OCI-LY7 (cell line): Measurements from ENCODE around the gene DAB2IP. TPM values are rescaled to one million over a fixed set of nuclear protein-coding genes. Genes with fewer than 3 reads are reported as not detected.

Experiments used
- BruUV-seq: library from RNA; stranded (reverse); fragments of 400-500 nt; replicated peaks from 2 replicates; lab custom pipeline; 2021; lab: Mats Ljungman, UMichigan
- CTCF ChIA-PET: fragments of 300-600 bp; sonication (Branson Sonifier 250); formaldehyde crosslinking; loops from one replicate; lab custom pipeline; 2022; ENCODE audit warnings: antibody characterized with exemption; ENCODE audit not compliant: unreplicated experiment; lab: Charles Lee
- POLR2A ChIA-PET: fragments of 300-600 bp; sonication (Branson Sonifier 250); formaldehyde crosslinking; loops from one replicate; lab custom pipeline; 2022; ENCODE audit warnings: antibody characterized with exemption; lab: Charles Lee
- DNase-seq: peaks from one replicate; pipeline ENCODE4 v3.0.0-alpha.2; 2015; ENCODE audit warnings: low spot score
- H2AFZ ChIP-seq: fragments of 200-600 bp; sonication (generic), shearing (Covaris generic); 2 replicates; pipeline ENCODE4 v1.6.1; 2014; ENCODE audit warnings: mild to moderate bottlenecking, antibody characterized with exemption, low read length, moderate library complexity
- H3K27ac ChIP-seq: fragments of 200-600 bp; sonication (generic); 2 replicates; pipeline ENCODE4 v1.5.1; 2014; ENCODE audit warnings: mixed run types, low read depth, mild to moderate bottlenecking, moderate library complexity, low read length, inconsistent platforms; ENCODE audit not compliant: poor library complexity, severe bottlenecking
- H3K36me3 ChIP-seq: fragments of 200-600 bp; sonication (generic); 2 replicates; pipeline ENCODE4 v1.6.1; 2014; ENCODE audit warnings: mild to moderate bottlenecking, antibody characterized with exemption, low read length, moderate library complexity, mixed read lengths; ENCODE audit not compliant: insufficient read depth
- H3K4me1 ChIP-seq: fragments of 200-600 bp; sonication (generic); 2 replicates; pipeline ENCODE4 v1.5.1; 2014; ENCODE audit warnings: mild to moderate bottlenecking, low read length; ENCODE audit not compliant: insufficient read depth, poor library complexity, severe bottlenecking
- H3K4me2 ChIP-seq: fragments of 200-600 bp; sonication (generic); 2 replicates; pipeline ENCODE4 v1.6.1; 2014; ENCODE audit warnings: mild to moderate bottlenecking, low read length
- H3K4me3 ChIP-seq: fragments of 200-600 bp; sonication (generic); 2 replicates; pipeline ENCODE4 v1.5.1; 2014; ENCODE audit warnings: mild to moderate bottlenecking, low read depth, low read length; ENCODE audit not compliant: poor library complexity, severe bottlenecking
- H3K79me2 ChIP-seq: fragments of 200-600 bp; sonication (generic); 2 replicates; pipeline ENCODE4 v1.6.1; 2016; ENCODE audit warnings: low read depth, mild to moderate bottlenecking, low read length, moderate library complexity, mixed read lengths; ENCODE audit not compliant: insufficient read depth
- H3K9me2 ChIP-seq: fragments of 200-600 bp; sonication (generic); 2 replicates; pipeline ENCODE4 v1.6.1; 2016; ENCODE audit warnings: mild to moderate bottlenecking, low read length, mixed read lengths; ENCODE audit not compliant: insufficient read depth
- H3K9me3 ChIP-seq: fragments of 200-600 bp; sonication (generic); 2 replicates; pipeline ENCODE4 v1.6.1; 2014; ENCODE audit warnings: mild to moderate bottlenecking, mixed run types, low read length, mixed read lengths
- H4K20me1 ChIP-seq: fragments of 200-600 bp; sonication (generic); 2 replicates; pipeline ENCODE4 v1.6.1; 2014; ENCODE audit warnings: mild to moderate bottlenecking, antibody characterized with exemption, low read length, moderate library complexity, mixed read lengths; ENCODE audit not compliant: insufficient read depth
- CTCF ChIP-seq: fragments of 200-600 bp; sonication (generic); conservative IDR thresholded peaks from 2 replicates; pipeline ENCODE4 v1.5.1; 2014; ENCODE audit warnings: mild to moderate bottlenecking, antibody characterized with exemption, low read length, moderate library complexity, mixed read lengths
- EZH2phosphoT487 ChIP-seq: fragments of 200-600 bp; sonication (generic); IDR thresholded peaks from 2 replicates; pipeline ENCODE4 v1.6.1; 2018; ENCODE audit warnings: low read depth, borderline replicate concordance, mild to moderate bottlenecking, mixed run types, antibody characterized with exemption, low read length, moderate library complexity, mixed read lengths
- intact Hi-C: fragments of 100-400 bp; cut with micrococcal nuclease; formaldehyde crosslinking; loops from one replicate; pipeline ENCODE4 v1.10.0; 2022; ENCODE audit not compliant: unreplicated experiment
- total RNA-seq, 2 experiments: library from RNA; depleted of rRNA in 1 of 2; stranded (reverse); fragments of >200 nt in 1 of 2; shearing (Covaris generic) in 1 of 2; gene quantifications; 2 replicates each; pipeline ENCODE4 v1.2.3, GENCODE V29; 2014 to 2022

Gene DAB2IP
- total RNA-seq, 2 experiments from 2014 or later = 3.9 to 11.1 TPM

- intact Hi-C loops = no loop called here
- Histone ChIP-seq H3K27ac (no peak overlapping the region), H2AFZ (no peak overlapping the region), H3K36me3 (no peaks in the 10 kb centered on the region), H3K9me3 (no peaks in the 10 kb centered on the region), H3K9me2 (no peaks in the 10 kb centered on the region), H3K79me2 (no peaks in the 10 kb centered on the region), H3K4me3 (no peak overlapping the region), H4K20me1 (no peaks in the 10 kb centered on the region), H3K4me2 (no peak overlapping the region), H3K4me1 (no peaks in the 10 kb centered on the region)
- no TSS peak for BruUV-seq
- no peak for DNase-seq
- TF ChIP-seq EZH2phosphoT487 (no peak), CTCF (no peak)
- ChIA-PET CTCF (no interaction called here), POLR2A (no interaction called here)
Observed at GRCh38 chr9:121758693-121759092, 107.3 kb downstream of the DAB2IP start.

GRCh38 chr9:121759996-121760395 lies 108.6 kb downstream of the DAB2IP start:
- H3K4me2 ChIP-seq = no peak overlapping the region
- H3K9me2 ChIP-seq = no peaks in the 10 kb centered on the region
- H4K20me1 ChIP-seq = no peaks in the 10 kb centered on the region
- no peaks in the 10 kb centered on the region for H3K36me3 ChIP-seq
- H3K4me3 ChIP-seq = no peak overlapping the region
- no peaks in the 10 kb centered on the region for H3K79me2 ChIP-seq
- no peaks in the 10 kb centered on the region for H3K4me1 ChIP-seq
- H2AFZ ChIP-seq = no peak overlapping the region
- intact Hi-C loops = no loop called here
- ChIA-PET CTCF (no interaction called here), POLR2A (no interaction called here)
- no peak for DNase-seq
- no peak for TF ChIP-seq EZH2phosphoT487
- TF ChIP-seq CTCF = no peak
- H3K9me3 ChIP-seq = no peaks in the 10 kb centered on the region
- BruUV-seq = no TSS peak
- no peak overlapping the region for H3K27ac ChIP-seq

- Histone ChIP-seq H2AFZ (no peak overlapping the region), H3K9me2 (no peaks in the 10 kb centered on the region), H3K36me3 (no peaks in the 10 kb centered on the region), H3K4me3 (no peak overlapping the region), H3K4me2 (no peak overlapping the region), H3K79me2 (no peaks in the 10 kb centered on the region), H3K27ac (no peak overlapping the region), H3K9me3 (no peaks in the 10 kb centered on the region), H4K20me1 (no peaks in the 10 kb centered on the region), H3K4me1 (no peaks in the 10 kb centered on the region)
- intact Hi-C loops = no loop called here
- no peak for DNase-seq
- POLR2A ChIA-PET = no interaction called here
- CTCF ChIA-PET = no interaction called here
- no TSS peak for BruUV-seq
- TF ChIP-seq CTCF (no peak), EZH2phosphoT487 (no peak)
Observed at GRCh38 chr9:121760571-121760970, 109.1 kb downstream of the DAB2IP start.
